ENCODE data around the gene HELZ2. TPM values are rescaled to one million over a fixed set of nuclear protein-coding genes. Genes with fewer than 3 reads are reported as not detected.

The HELZ2 gene
- total RNA-seq, 1 experiment from 2014 or later, result 12.3 TPM

Other genes starting within 250 kb of the HELZ2 start
- gene CHRNA4, start 212.9 kb downstream of the HELZ2 start, total RNA-seq (2014; rRNA removed; shearing (Covaris generic)), result not detected in 2 replicates
- gene KCNQ2, start 101.6 kb downstream of the HELZ2 start, total RNA-seq (2014; rRNA removed; shearing (Covaris generic)), result 3.4 and 6.6 TPM in 2 replicates
- 181 and 233 TPM in 2 replicates for gene EEF1A2, start 75.2 kb downstream of the HELZ2 start, total RNA-seq (2014; rRNA removed; shearing (Covaris generic))
- 93.2 and 126 TPM in 2 replicates for gene PPDPF, start 53.5 kb downstream of the HELZ2 start, total RNA-seq (2014; rRNA removed; shearing (Covaris generic))
- gene PTK6, start 36.9 kb downstream of the HELZ2 start, total RNA-seq (2014; rRNA removed; shearing (Covaris generic)), result not detected in 2 replicates
- not detected in 2 replicates for gene SRMS, start 26.5 kb downstream of the HELZ2 start, total RNA-seq (2014; rRNA removed; shearing (Covaris generic))
- not detected in 2 replicates for gene FNDC11, start 20.1 kb downstream of the HELZ2 start, total RNA-seq (2014; rRNA removed; shearing (Covaris generic))
- 5.5 and 6.0 TPM in 2 replicates for gene GMEB2, start 52.9 kb upstream of the HELZ2 start, total RNA-seq (2014; rRNA removed; shearing (Covaris generic))
- gene STMN3, start 79.2 kb upstream of the HELZ2 start, total RNA-seq (2014; rRNA removed; shearing (Covaris generic)), result 9.4 and 18.9 TPM in 2 replicates
- gene RTEL1, start 84.1 kb upstream of the HELZ2 start, total RNA-seq (2014; rRNA removed; shearing (Covaris generic)), result 8.6 and 11.6 TPM in 2 replicates
- gene TNFRSF6B, start 122.4 kb upstream of the HELZ2 start, total RNA-seq (2014; rRNA removed; shearing (Covaris generic)), result 0.10 and 0.39 TPM in 2 replicates
- 24.6 and 36.0 TPM in 2 replicates for gene ARFRP1, start 133.7 kb upstream of the HELZ2 start, total RNA-seq (2014; rRNA removed; shearing (Covaris generic))
- 5.4 and 9.4 TPM in 2 replicates for gene ZGPAT, start 133.8 kb upstream of the HELZ2 start, total RNA-seq (2014; rRNA removed; shearing (Covaris generic))
- gene LIME1, start 162.4 kb upstream of the HELZ2 start, total RNA-seq (2014; rRNA removed; shearing (Covaris generic)), result 0.27 and 0.68 TPM in 2 replicates
- 12.9 and 18.8 TPM in 2 replicates for gene SLC2A4RG, start 165.5 kb upstream of the HELZ2 start, total RNA-seq (2014; rRNA removed; shearing (Covaris generic))